SU-DHL-6 (cell line): ENCODE measurements around the gene MEIS1.

Source experiments
- H2AFZ ChIP-seq: fragments of 200-600 bp; sonication (generic); 2 replicates; pipeline ENCODE4 v1.6.1; 2014; ENCODE audit warnings: low read depth, mild to moderate bottlenecking, moderate library complexity, mixed read lengths, antibody characterized with exemption, low read length; ENCODE audit not compliant: severe bottlenecking
- H3F3A ChIP-seq: fragments of 200-600 bp; shearing (Covaris generic); 2 replicates; pipeline ENCODE4 v1.6.0; 2016; ENCODE audit warnings: antibody characterized with exemption, mild to moderate bottlenecking; ENCODE audit not compliant: insufficient read depth
- H3K27ac ChIP-seq: fragments of 200-600 bp; sonication (generic); 2 replicates; pipeline ENCODE4 v1.5.1; 2016; ENCODE audit warnings: low read depth, mild to moderate bottlenecking, low read length, moderate library complexity, mixed read lengths
- H3K27me3 ChIP-seq: fragments of 200-600 bp; sonication (generic), shearing (Covaris generic); 2 replicates; pipeline ENCODE4 v1.6.0; 2014; ENCODE audit warnings: mild to moderate bottlenecking, low read length
- H3K36me3 ChIP-seq: fragments of 200-600 bp; sonication (generic); 2 replicates; pipeline ENCODE4 v1.6.1; 2014; ENCODE audit warnings: mild to moderate bottlenecking, low read length, mixed read lengths
- H3K4me2 ChIP-seq: fragments of 300-600, 200-600 bp; shearing (Covaris generic), sonication (generic); 2 replicates; pipeline ENCODE4 v1.6.0; 2014; ENCODE audit warnings: low read length, low read depth, mild to moderate bottlenecking; ENCODE audit not compliant: poor library complexity, severe bottlenecking
- H3K4me3 ChIP-seq: fragments of 200-600 bp; sonication (generic); 2 replicates; pipeline ENCODE4 v1.5.1; 2014; ENCODE audit warnings: antibody characterized with exemption, low read length, mild to moderate bottlenecking, mixed read lengths; ENCODE audit not compliant: insufficient read depth, poor library complexity, severe bottlenecking
- H3K79me2 ChIP-seq: fragments of 200-600 bp; sonication (generic); 2 replicates; pipeline ENCODE4 v1.6.1; 2014; ENCODE audit warnings: mild to moderate bottlenecking, low read length, moderate library complexity; ENCODE audit not compliant: insufficient read depth
- H3K9ac ChIP-seq: fragments of 200-600 bp; sonication (generic); 2 replicates; pipeline ENCODE4 v1.7.0; 2014; ENCODE audit warnings: mild to moderate bottlenecking, low read length
- H3K9me2 ChIP-seq: fragments of 200-600 bp; sonication (generic); replicated peaks from 2 replicates; pipeline ENCODE4 v1.6.1; 2014; ENCODE audit warnings: low read length; ENCODE audit not compliant: insufficient read depth
- H3K9me3 ChIP-seq: fragments of 200-600 bp; sonication (generic); 2 replicates; pipeline ENCODE4 v1.6.1; 2014; ENCODE audit warnings: low read length, mixed read lengths; ENCODE audit not compliant: insufficient read depth
- H4K20me1 ChIP-seq: fragments of 200-600 bp; sonication (generic); 2 replicates; pipeline ENCODE4 v1.6.1; 2014; ENCODE audit warnings: low read depth, mild to moderate bottlenecking, antibody characterized with exemption, low read length, moderate library complexity, mixed read lengths
- EZH2phosphoT487 ChIP-seq: fragments of 200-600 bp; sonication (generic), shearing (Covaris generic); conservative IDR thresholded peaks from 2 replicates; pipeline ENCODE4 v1.6.1; 2018; ENCODE audit warnings: mild to moderate bottlenecking, antibody characterized with exemption, low read length, moderate library complexity, mixed read lengths
- TF ChIP-seq, protein P1 (sequence below): fragments of 200-600 bp; sonication (generic); IDR thresholded peaks from one replicate; pipeline ENCODE4 v1.5.1; 2017; ENCODE audit warnings: antibody characterized with exemption, mild to moderate bottlenecking, low read length, moderate library complexity; ENCODE audit not compliant: insufficient read depth, poor library complexity, severe bottlenecking

Gene MEIS1

DNA sequence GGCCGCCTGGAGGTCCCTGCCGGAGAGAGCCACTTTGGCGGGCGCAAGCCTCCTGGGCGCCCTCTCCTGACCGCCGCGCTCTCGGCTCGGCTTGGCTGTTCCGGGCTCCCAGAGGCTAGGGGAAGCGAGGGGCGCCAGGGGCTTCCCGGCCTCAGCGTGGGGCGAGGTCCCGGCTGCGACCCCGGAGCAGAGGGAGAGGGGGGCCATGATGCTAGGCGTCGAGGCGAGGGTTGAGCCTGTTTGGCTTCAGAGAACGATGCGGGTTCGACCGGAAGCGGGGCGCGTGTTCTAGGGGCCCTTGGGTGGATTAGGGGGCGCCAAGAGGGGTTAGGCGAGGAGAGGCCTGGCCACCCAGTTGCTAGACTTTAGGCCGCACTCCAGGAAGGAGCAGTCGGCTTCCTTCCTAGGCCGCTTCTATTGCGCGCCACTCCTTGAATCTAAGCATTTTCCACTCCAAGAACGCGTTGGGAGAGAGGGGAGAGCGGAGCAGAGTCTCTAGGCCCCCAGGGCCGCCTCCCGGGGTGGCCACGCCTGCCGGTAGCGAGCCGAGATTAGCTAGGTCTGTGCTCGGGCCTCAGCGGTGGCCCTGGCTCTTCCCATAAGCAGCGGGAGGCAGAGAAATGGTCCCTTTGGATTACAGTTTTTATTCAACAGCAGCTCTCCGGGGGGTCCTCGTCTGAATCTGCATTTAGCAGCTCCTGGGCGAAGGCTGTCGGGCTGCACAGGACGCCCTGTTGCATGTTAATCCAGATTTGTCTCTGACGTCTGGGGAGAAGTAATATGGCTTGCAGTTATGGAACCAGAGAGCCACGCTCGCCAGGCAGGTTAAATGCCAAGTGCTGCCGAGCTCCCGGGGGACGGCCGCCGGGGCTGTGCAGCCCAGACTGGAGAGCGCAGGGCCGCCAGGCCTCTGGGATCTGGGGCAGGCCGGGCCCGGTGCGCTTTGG, 11.3 kb downstream of the MEIS1 start:
- Histone ChIP-seq H3K9me2 (no peaks in the 10 kb centered on the region), H3K27ac (no peak overlapping the region), H3K4me2 (no peak overlapping the region), H3K27me3 (no peaks in the 10 kb centered on the region), H2AFZ (no peak overlapping the region), H3F3A (no peaks in the 10 kb centered on the region), H3K9me3 (no peaks in the 10 kb centered on the region), H3K36me3 (no peaks in the 10 kb centered on the region), H4K20me1 (no peaks in the 10 kb centered on the region), H3K4me3 (no peak overlapping the region), H3K79me2 (no peaks in the 10 kb centered on the region), H3K9ac (no peak overlapping the region)
- no peak for TF ChIP-seq EZH2phosphoT487
- TF ChIP-seq, protein P1, sequence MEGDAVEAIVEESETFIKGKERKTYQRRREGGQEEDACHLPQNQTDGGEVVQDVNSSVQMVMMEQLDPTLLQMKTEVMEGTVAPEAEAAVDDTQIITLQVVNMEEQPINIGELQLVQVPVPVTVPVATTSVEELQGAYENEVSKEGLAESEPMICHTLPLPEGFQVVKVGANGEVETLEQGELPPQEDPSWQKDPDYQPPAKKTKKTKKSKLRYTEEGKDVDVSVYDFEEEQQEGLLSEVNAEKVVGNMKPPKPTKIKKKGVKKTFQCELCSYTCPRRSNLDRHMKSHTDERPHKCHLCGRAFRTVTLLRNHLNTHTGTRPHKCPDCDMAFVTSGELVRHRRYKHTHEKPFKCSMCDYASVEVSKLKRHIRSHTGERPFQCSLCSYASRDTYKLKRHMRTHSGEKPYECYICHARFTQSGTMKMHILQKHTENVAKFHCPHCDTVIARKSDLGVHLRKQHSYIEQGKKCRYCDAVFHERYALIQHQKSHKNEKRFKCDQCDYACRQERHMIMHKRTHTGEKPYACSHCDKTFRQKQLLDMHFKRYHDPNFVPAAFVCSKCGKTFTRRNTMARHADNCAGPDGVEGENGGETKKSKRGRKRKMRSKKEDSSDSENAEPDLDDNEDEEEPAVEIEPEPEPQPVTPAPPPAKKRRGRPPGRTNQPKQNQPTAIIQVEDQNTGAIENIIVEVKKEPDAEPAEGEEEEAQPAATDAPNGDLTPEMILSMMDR = no peak

DNA sequence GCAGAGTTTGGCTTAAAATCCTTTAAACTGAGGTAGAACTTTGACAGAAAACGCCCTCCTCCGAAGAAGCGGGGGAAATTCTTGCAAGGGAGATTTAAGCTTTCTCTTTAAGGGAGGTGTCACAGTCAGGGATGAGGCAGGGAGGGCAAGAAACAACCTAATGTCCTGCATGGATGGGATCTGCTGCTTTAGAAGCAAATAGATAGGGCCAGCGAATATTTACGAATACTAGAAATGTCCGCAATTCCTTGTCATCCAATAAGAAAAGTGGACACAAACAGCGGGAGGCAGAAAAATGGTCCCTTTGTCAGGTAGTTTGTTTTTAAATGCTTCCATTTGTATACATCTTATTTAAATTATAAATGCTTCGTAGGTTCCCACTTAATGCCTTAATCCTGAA, 12.0 kb downstream of the MEIS1 start:
- Histone ChIP-seq H3K4me3 (no peak overlapping the region), H3K9ac (no peak overlapping the region), H3K9me3 (no peaks in the 10 kb centered on the region), H3K9me2 (no peaks in the 10 kb centered on the region), H3F3A (no peaks in the 10 kb centered on the region), H4K20me1 (no peaks in the 10 kb centered on the region), H3K27me3 (no peaks in the 10 kb centered on the region), H3K79me2 (no peaks in the 10 kb centered on the region), H3K27ac (no peak overlapping the region), H2AFZ (no peak overlapping the region), H3K36me3 (no peaks in the 10 kb centered on the region), H3K4me2 (no peak overlapping the region)
- TF ChIP-seq, protein P1 = no peak
- TF ChIP-seq EZH2phosphoT487 = no peak

DNA sequence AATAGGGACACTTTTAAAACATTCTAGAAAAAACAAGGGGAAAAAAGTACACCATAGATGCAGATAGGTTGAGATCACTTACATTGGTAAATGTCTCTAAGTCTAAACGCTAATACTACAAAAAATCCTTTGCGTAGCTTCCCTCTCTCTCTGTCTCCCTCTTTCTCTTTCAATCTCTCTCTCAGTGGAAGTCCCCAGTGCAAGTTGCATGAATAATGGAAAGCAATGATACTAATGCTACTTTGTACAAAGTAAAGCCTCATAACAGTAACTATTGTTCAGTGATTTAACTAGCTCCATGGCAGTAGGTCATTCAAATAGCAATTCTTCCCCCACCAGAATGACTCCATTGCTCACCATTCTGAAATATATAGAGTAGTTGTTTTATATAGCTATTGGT, 12.8 kb downstream of the MEIS1 start:
- H3K27me3 ChIP-seq = no peaks in the 10 kb centered on the region
- H3K4me3 ChIP-seq = no peak overlapping the region
- no peak for TF ChIP-seq EZH2phosphoT487
- TF ChIP-seq, protein P1 = no peak
- no peak overlapping the region for H2AFZ ChIP-seq
- H3K9me2 ChIP-seq = no peaks in the 10 kb centered on the region
- H4K20me1 ChIP-seq = no peaks in the 10 kb centered on the region
- no peaks in the 10 kb centered on the region for H3F3A ChIP-seq
- no peaks in the 10 kb centered on the region for H3K36me3 ChIP-seq
- no peaks in the 10 kb centered on the region for H3K79me2 ChIP-seq
- no peak overlapping the region for H3K9ac ChIP-seq
- H3K9me3 ChIP-seq = no peaks in the 10 kb centered on the region
- no peak overlapping the region for H3K27ac ChIP-seq
- H3K4me2 ChIP-seq = no peak overlapping the region
